ENCODE results near the gene NCAN.

Gene NCAN

DNA sequence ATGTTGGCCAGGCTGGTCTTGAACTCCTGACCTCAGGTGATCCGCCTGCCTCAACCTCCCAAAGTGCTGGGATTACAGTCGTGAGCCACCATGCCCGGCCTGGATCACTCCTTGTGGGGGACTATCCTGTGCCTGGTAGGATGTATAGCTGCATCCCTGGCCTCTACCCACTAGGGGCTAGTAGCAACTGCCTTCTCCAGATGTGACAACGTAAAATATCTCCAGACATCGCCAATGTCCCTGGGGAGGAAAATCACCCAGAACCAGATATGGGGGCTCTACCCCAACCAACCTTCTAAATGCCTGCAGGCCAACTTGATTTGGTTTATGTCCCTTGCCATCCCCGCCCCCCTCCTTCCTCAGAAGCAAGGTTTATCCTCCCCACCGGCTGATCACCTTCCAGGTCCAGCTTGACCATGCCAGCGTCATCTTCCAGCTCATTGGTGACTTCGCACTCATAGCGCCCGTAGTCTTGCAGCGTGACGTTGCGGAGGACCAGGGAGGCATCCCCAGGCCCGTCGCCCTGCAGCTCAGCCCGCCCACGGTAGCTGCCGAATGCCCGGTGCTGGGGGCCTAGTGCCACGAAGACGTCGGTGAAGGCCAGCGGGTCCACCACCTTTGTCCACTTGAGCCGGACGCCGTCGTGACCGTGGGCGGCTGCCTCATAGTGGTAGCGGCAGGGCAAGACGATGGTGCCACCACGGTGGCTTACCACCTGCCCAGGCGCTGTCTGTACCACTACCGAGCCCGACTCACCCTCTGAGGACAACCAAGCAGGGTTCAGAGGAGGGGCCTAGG lies 48.9 kb downstream of the NCAN start:
- no peak for DNase-seq (ENCODE audit: low read depth)

- no peak for DNase-seq (ENCODE audit: low read depth)
These were observed 49.8 kb downstream of the NCAN start for GRCh38 chr19:19261350-19262189.

GRCh38 chr19:19262190-19263057 lies 50.7 kb downstream of the NCAN start:
- DNase-seq (ENCODE audit: low read depth): no peak

DNA sequence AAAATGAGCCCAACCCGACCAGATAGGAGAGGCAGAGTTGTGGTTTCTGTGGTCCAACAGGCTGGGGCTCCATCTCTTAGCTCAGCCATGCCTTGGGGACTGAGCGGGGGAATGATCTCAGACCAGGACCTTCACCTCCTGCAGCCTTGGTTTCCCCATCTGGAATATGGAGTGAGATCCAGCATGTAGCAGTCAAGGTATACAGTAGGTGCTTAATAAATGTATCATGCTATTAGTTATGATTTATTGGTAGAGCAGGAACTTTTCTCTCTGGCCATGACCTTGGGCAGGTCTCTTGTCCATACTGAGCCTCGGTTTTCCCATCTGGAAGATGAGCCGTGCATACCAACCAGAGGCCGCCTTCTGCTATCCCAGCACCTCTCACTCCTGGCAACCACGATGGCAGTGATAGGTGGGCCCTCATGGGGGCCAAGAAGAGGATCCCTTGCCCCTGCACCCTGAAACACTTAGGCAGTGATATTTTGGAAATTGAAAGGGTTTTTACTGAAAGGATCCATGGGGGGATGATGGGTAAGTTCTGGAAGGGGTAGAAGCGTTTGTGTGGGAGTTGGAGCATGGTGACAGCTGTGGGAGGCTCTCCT lies 52.2 kb downstream of the NCAN start:
- DNase-seq (ENCODE audit: low read depth): no peak

DNA sequence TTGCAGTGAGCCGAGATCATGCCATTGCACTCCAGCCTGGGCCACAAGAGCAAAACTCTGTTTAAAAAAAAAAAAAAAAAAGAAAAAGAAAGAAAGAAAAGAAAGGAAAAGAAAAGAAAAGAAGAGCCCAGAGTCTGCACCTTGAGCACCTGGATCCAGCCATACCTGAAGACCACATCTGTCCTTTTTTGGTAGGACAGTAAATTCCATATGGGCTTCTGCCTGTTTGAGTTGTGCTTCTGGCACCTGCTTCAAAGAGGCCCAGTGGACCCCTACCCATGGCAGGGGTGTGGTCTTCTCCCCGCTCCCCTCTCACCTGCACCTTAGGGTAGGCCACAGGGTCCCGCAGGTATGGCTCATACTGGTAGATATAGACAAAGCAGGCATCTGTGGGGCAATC lies 55.5 kb downstream of the NCAN start:
- no peak for DNase-seq (ENCODE audit: low read depth)

GRCh38 chr19:19268453-19269385 lies 57.0 kb downstream of the NCAN start:
- no peak for DNase-seq (ENCODE audit: low read depth)

GRCh38 chr19:19269952-19270694 lies 58.4 kb downstream of the NCAN start:
- DNase-seq (ENCODE audit: low read depth): no peak

DNA sequence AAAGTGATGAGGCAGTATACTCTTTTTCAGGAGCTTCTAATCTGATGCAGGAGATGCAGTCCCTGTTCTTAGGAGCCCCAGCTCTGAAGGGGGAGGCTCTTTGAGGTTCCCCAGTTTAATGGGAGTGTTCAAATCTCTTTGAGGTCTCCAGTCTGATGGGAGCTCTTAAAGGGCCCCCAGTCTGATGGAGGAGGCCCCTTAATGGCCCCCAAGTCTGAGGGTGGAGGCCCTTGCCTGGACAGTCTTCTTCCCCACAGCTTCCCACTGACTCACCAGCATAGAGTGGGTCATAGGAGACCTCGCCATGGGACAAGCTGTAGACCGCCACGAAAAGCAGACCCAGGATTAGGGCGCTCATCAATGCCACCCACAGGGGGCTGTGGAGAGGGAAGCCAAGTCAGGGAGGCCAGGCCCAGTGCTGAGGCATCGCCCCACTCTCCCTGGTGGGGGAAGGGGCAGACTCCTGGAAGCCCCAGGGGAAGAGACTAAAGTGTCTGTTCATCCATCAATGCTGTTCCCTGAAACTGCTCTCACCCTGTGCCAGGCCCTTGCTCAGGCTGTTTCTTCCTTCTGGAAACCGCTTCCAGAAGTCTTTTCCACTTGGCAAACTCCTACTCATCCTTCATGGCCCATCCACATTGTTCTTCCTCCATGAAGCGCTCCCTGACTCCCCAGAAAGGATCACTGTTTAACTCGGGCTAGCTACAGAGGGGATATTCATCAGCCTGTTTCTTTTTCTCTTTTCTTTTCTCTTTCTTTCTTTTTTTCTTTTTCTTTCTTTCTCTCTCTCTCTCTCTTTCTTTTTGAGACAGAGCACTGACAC lies 59.2 kb downstream of the NCAN start:
- DNase-seq (ENCODE audit: low read depth): no peak

GRCh38 chr19:19271828-19272599 lies 60.3 kb downstream of the NCAN start:
- DNase-seq (ENCODE audit: low read depth): no peak

DNA sequence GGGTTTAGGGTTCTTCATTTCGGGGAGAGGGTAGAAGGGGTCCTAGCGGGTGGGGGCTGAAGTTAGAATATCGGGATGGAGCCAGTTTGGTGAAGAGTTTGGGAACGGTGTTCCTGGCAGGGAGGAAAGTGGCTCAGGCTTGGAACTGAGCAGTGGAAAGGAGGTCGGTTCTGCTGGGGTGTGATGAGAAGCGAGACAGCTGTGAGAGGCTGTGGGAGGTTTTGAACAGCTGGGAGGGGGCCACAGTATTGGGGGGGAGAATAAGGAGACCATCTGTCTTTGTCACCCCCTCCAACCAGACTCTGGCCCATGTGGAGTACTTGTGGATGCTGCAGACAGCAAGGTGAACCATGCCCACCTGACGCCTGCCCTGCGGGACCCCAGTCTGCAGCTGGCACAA lies 62.4 kb downstream of the NCAN start:
- DNase-seq (ENCODE audit: low read depth): no peak

- DNase-seq (ENCODE audit: low read depth): no peak
These were observed 63.2 kb downstream of the NCAN start for GRCh38 chr19:19274716-19275565.

DNA sequence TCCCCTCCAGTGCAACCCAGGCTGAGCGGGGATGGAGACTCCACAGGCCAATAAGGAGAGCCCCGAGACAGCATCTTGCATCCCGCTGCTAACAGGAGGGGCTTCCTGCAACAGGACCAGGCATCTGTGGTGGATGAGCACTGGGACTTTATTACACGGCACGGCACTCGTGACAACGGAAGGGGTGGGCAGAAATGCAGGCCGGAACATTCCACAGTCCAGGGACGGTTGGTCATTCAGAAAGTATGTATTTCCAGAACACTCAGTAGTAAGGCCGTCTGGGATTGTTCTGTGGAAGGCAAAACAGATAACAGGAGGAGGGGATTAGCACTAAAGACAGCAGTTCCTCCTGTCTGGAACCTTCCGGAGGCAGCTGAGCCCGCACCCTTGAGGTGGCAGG lies 64.6 kb downstream of the NCAN start:
- DNase-seq (ENCODE audit: low read depth): peak; percentile 49

GRCh38 chr19:19276851-19277250 lies 65.1 kb downstream of the NCAN start:
- no peak for DNase-seq (ENCODE audit: low read depth)

DNA sequence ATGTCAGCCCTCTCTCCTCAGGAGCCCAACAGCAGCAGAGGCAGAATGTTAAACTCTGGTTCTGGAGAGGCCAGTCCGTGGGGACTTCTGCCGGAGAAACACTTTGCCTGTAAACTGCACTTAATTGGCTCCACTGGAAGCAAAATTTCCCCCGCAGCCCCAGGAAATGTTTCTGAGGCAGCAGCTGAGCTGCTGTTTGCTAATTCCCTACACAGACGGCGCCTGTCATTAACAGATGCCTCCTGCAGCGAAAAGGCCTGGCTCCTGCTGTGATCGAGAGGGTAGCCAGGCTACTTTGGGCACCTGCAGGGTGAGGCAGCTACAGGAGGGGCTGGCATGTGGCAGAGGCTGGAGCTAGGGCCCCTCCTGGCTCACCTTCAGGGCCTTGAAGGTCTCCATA lies 66.6 kb downstream of the NCAN start:
- DNase-seq (ENCODE audit: low read depth): no peak

DNA sequence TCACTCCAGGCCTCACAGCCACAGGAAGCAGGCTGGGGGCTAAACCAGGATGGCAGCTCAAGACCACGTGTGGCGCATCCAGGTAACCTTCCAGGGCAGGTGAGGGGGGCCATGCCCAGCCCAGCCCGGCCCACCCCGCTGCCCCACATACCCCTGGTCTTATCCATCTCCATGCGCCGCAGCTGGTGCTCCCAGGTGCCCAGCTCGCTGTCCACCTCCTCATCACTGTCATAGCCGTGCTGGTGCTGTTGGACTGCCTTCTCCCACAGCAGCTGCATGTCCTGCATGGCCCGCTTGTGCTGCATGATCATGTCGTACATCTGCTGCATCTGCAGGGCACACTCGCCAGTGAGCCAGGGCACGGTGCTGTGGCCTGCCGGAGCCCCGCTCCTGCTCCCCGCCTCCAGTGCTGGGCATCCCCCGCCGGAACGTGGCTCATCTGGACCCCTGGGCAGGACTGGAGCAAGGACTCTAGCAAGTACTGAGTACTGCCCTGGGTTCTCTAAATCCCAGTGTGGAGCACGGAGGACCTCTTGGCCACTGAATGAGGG lies 67.4 kb downstream of the NCAN start:
- no peak for DNase-seq (ENCODE audit: low read depth)

GRCh38 chr19:19279853-19280252 lies 68.1 kb downstream of the NCAN start:
- no peak for DNase-seq (ENCODE audit: low read depth)

- DNase-seq (ENCODE audit: low read depth): no peak
These were observed 68.8 kb downstream of the NCAN start for GRCh38 chr19:19280561-19280960.
